ENCODE results near the gene CAMTA1. TPM values are rescaled to one million over a fixed set of nuclear protein-coding genes. Genes with fewer than 3 reads are reported as not detected.
A peak's percentile ranks its signal among the peaks of the same experiment; 100 is the strongest.

CAMTA1 gene
- polyA plus RNA-seq, 5 donors, result 41.0 to 56.5 (median 48.5) TPM

GRCh38 chr1:7280347-7280960 lies 495.2 kb downstream of the CAMTA1 start:
- DNase-seq, result no peak

GRCh38 chr1:7281821-7282220 lies 496.6 kb downstream of the CAMTA1 start:
- DNase-seq, result peak; percentile 18 to 29

GRCh38 chr1:7284839-7285435 lies 499.7 kb downstream of the CAMTA1 start:
- DNase-seq, result no peak

GRCh38 chr1:7285856-7286454 lies 500.7 kb downstream of the CAMTA1 start:
- DNase-seq, result no peak

- no peak for DNase-seq
Observed at GRCh38 chr1:7287013-7287412, 501.8 kb downstream of the CAMTA1 start.

GRCh38 chr1:7288992-7289391 lies 503.7 kb downstream of the CAMTA1 start:
- no peak for DNase-seq

- no peak for DNase-seq
Observed at GRCh38 chr1:7289694-7290093, 504.4 kb downstream of the CAMTA1 start.

GRCh38 chr1:7290971-7291970 lies 506.0 kb downstream of the CAMTA1 start:
- DNase-seq, result peak in 1 of 2 donors; percentile 20

GRCh38 chr1:7292036-7292681 lies 506.9 kb downstream of the CAMTA1 start:
- DNase-seq, result no peak

GRCh38 chr1:7292714-7293419 lies 507.6 kb downstream of the CAMTA1 start:
- DNase-seq, result no peak

- DNase-seq, result no peak
Observed at GRCh38 chr1:7293702-7294629, 508.7 kb downstream of the CAMTA1 start.

- no peak for DNase-seq
Observed at GRCh38 chr1:7294636-7295035, 509.4 kb downstream of the CAMTA1 start.

- DNase-seq, result no peak
Observed at GRCh38 chr1:7295946-7296345, 510.7 kb downstream of the CAMTA1 start.

- no peak for DNase-seq
Observed at GRCh38 chr1:7296968-7297367, 511.7 kb downstream of the CAMTA1 start.

- DNase-seq, result no peak
Observed at GRCh38 chr1:7298145-7298544, 512.9 kb downstream of the CAMTA1 start.

GRCh38 chr1:7298749-7299151 lies 513.5 kb downstream of the CAMTA1 start:
- no peak for DNase-seq

GRCh38 chr1:7299329-7299799 lies 514.1 kb downstream of the CAMTA1 start:
- DNase-seq, result peak; percentile 85 to 91

GRCh38 chr1:7299994-7300393 lies 514.7 kb downstream of the CAMTA1 start:
- no peak for DNase-seq

- no peak for DNase-seq
Observed at GRCh38 chr1:7300893-7301663, 515.8 kb downstream of the CAMTA1 start.
